ENCODE data around the gene PDE7B. TPM values are rescaled to one million over a fixed set of nuclear protein-coding genes. Genes with fewer than 3 reads are reported as not detected.

Gene PDE7B
- total RNA-seq, 1 experiment from 2014 or later, result not detected

GRCh38 chr6:136169394-136170148 lies 318.1 kb downstream of the PDE7B start:
- H3K9me3 ChIP-seq (ENCODE audit: low read length), result no peaks in the 10 kb centered on the region
- no peaks in the 10 kb centered on the region for H4K20me1 ChIP-seq (ENCODE audit: low read length)
- ChIA-PET POLR2A (ENCODE audit: unreplicated experiment) (no interaction called here), CTCF (no interaction called here)
- no peak overlapping the region for H3K4me3 ChIP-seq (ENCODE audit: low read length)
- H3K9me2 ChIP-seq (replicated peaks; ENCODE audit: low read length), result no peaks in the 10 kb centered on the region
- H3K4me1 ChIP-seq (ENCODE audit: insufficient read depth, low read length), result no peaks in the 10 kb centered on the region
- H3K36me3 ChIP-seq (ENCODE audit: low read depth, low read length), result no peaks in the 10 kb centered on the region
- H3K79me2 ChIP-seq (ENCODE audit: low read length), result no peaks in the 10 kb centered on the region
- no peak overlapping the region for H3K4me2 ChIP-seq (ENCODE audit: low read length)
- no peak for TF ChIP-seq EZH2phosphoT487 (IDR thresholded peaks at IDR 0.05; ENCODE audit: borderline replicate concordance, low read length)
- TF ChIP-seq CTCF (conservative IDR thresholded peaks at IDR 0.05; ENCODE audit: low read depth, low read length), result no peak
- no peak for TF ChIP-seq EZH2 (IDR thresholded peaks at IDR 0.05; ENCODE audit: low read length, unreplicated experiment)
- no peak overlapping the region for H3K27ac ChIP-seq (ENCODE audit: low read length)
- H2AFZ ChIP-seq (ENCODE audit: low read length), result no peak overlapping the region
- DNase-seq (no peak), ATAC-seq (no peak)
- no TSS peak for BruUV-seq (replicated peaks)
- intact Hi-C loops (cut with micrococcal nuclease), result no loop called here
- no peaks in the 10 kb centered on the region for H3K27me3 ChIP-seq (ENCODE audit: low read length)
- H3F3A ChIP-seq (ENCODE audit: low read length, unreplicated experiment), result no peaks in the 10 kb centered on the region
- H3K9ac ChIP-seq (ENCODE audit: low read length), result no peak overlapping the region

- no peak for ATAC-seq
- ChIA-PET POLR2A (ENCODE audit: unreplicated experiment) (no interaction called here), CTCF (no interaction called here)
- H3K4me1 ChIP-seq (ENCODE audit: insufficient read depth, low read length), result no peaks in the 10 kb centered on the region
- no peak overlapping the region for H2AFZ ChIP-seq (ENCODE audit: low read length)
- no peaks in the 10 kb centered on the region for H3K36me3 ChIP-seq (ENCODE audit: low read depth, low read length)
- no peak overlapping the region for H3K27ac ChIP-seq (ENCODE audit: low read length)
- TF ChIP-seq EZH2phosphoT487 (IDR thresholded peaks at IDR 0.05; ENCODE audit: borderline replicate concordance, low read length), result no peak
- TF ChIP-seq EZH2 (IDR thresholded peaks at IDR 0.05; ENCODE audit: low read length, unreplicated experiment), result no peak
- TF ChIP-seq CTCF (conservative IDR thresholded peaks at IDR 0.05; ENCODE audit: low read depth, low read length), result no peak
- no peaks in the 10 kb centered on the region for H3K79me2 ChIP-seq (ENCODE audit: low read length)
- H3K9me2 ChIP-seq (replicated peaks; ENCODE audit: low read length), result no peaks in the 10 kb centered on the region
- H3K27me3 ChIP-seq (ENCODE audit: low read length), result no peaks in the 10 kb centered on the region
- intact Hi-C loops (cut with micrococcal nuclease), result no loop called here
- H3K4me3 ChIP-seq (ENCODE audit: low read length), result no peak overlapping the region
- no TSS peak for BruUV-seq (replicated peaks)
- no peak overlapping the region for H3K9ac ChIP-seq (ENCODE audit: low read length)
- H3K4me2 ChIP-seq (ENCODE audit: low read length), result no peak overlapping the region
- no peaks in the 10 kb centered on the region for H3K9me3 ChIP-seq (ENCODE audit: low read length)
- no peaks in the 10 kb centered on the region for H4K20me1 ChIP-seq (ENCODE audit: low read length)
- DNase-seq, result no peak
- no peaks in the 10 kb centered on the region for H3F3A ChIP-seq (ENCODE audit: low read length, unreplicated experiment)
Measured at GRCh38 chr6:136171231-136171630, 319.7 kb downstream of the PDE7B start.
